ENCODE data around the gene TBC1D4. TPM values are rescaled to one million over a fixed set of nuclear protein-coding genes. Genes with fewer than 3 reads are reported as not detected.

TBC1D4 gene
- total and polyA plus RNA-seq, 10 of the 15 experiments (the other 5 are each of a cell fraction or from before 2014, with no cell fraction given), result 11.0 to 38.6 (median 25.5) TPM

DNA sequence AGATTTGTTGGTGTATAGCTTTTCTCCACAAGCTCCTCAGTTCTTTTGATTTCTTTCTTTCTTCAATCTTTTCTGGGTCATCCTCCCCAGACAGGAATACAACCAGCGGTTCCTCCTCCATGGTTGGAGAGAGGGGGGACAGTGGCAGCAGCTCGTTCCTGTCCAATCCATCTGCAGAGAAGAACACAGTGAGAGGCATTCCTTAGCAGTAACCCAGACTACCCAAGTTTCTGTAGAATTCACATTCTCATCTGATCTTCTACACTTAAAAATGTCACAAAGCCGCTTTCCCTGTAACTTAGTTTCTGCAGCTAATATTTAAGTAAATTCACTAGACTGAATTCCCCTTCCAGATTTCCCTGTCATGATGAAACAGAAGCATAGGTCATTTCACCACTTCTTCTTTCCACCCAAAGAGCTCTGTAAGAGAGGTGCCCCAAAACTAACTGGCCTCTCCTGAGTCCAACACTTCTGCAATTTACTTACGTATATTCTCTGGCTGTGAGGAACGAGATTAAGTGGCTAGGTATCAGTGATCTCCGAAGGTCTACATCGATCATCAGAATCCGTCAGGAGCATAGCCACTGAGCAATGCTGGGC is 171.9 kb downstream of the TBC1D4 start (continued):
- TF ChIP-seq CHD2 (IDR thresholded peaks at IDR 0.05; ENCODE audit: borderline replicate concordance, low read depth, low read length), result no peak
- TF ChIP-seq CBFB (IDR thresholded peaks at IDR 0.05; ENCODE audit: low read depth), result no peak
- TF ChIP-seq, protein P1, sequence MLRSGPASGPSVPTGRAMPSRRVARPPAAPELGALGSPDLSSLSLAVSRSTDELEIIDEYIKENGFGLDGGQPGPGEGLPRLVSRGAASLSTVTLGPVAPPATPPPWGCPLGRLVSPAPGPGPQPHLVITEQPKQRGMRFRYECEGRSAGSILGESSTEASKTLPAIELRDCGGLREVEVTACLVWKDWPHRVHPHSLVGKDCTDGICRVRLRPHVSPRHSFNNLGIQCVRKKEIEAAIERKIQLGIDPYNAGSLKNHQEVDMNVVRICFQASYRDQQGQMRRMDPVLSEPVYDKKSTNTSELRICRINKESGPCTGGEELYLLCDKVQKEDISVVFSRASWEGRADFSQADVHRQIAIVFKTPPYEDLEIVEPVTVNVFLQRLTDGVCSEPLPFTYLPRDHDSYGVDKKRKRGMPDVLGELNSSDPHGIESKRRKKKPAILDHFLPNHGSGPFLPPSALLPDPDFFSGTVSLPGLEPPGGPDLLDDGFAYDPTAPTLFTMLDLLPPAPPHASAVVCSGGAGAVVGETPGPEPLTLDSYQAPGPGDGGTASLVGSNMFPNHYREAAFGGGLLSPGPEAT (IDR thresholded peaks at IDR 0.05; ENCODE audit: low read depth), result no peak
- TF ChIP-seq PAX8 (IDR thresholded peaks at IDR 0.05), result no peak
- TF ChIP-seq GABPA (IDR thresholded peaks at IDR 0.05; ENCODE audit: low read depth), result no peak
- TF ChIP-seq JUNB (IDR thresholded peaks at IDR 0.05), result peak; percentile 62
- TF ChIP-seq, protein P2, sequence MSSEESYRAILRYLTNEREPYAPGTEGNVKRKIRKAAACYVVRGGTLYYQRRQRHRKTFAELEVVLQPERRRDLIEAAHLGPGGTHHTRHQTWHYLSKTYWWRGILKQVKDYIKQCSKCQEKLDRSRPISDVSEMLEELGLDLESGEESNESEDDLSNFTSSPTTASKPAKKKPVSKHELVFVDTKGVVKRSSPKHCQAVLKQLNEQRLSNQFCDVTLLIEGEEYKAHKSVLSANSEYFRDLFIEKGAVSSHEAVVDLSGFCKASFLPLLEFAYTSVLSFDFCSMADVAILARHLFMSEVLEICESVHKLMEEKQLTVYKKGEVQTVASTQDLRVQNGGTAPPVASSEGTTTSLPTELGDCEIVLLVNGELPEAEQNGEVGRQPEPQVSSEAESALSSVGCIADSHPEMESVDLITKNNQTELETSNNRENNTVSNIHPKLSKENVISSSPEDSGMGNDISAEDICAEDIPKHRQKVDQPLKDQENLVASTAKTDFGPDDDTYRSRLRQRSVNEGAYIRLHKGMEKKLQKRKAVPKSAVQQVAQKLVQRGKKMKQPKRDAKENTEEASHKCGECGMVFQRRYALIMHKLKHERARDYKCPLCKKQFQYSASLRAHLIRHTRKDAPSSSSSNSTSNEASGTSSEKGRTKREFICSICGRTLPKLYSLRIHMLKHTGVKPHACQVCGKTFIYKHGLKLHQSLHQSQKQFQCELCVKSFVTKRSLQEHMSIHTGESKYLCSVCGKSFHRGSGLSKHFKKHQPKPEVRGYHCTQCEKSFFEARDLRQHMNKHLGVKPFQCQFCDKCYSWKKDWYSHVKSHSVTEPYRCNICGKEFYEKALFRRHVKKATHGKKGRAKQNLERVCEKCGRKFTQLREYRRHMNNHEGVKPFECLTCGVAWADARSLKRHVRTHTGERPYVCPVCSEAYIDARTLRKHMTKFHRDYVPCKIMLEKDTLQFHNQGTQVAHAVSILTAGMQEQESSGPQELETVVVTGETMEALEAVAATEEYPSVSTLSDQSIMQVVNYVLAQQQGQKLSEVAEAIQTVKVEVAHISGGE (CRISPR knock-in tag; IDR thresholded peaks at IDR 0.05), result no peak
- TF ChIP-seq ATF7 (IDR thresholded peaks at IDR 0.05; ENCODE audit: low read depth), result no peak
- peak; percentile 36; the same call in 1 of the 2 replicates for TF ChIP-seq EED (IDR thresholded peaks at IDR 0.05; ENCODE audit: low read depth)
- peak; percentile 19; the same call in 1 of the 2 replicates for TF ChIP-seq NFIC (IDR thresholded peaks at IDR 0.05; ENCODE audit: low read depth, low read length)
- TF ChIP-seq, protein P3, sequence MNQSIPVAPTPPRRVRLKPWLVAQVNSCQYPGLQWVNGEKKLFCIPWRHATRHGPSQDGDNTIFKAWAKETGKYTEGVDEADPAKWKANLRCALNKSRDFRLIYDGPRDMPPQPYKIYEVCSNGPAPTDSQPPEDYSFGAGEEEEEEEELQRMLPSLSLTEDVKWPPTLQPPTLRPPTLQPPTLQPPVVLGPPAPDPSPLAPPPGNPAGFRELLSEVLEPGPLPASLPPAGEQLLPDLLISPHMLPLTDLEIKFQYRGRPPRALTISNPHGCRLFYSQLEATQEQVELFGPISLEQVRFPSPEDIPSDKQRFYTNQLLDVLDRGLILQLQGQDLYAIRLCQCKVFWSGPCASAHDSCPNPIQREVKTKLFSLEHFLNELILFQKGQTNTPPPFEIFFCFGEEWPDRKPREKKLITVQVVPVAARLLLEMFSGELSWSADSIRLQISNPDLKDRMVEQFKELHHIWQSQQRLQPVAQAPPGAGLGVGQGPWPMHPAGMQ (IDR thresholded peaks at IDR 0.05; ENCODE audit: borderline replicate concordance), result no peak
- 0 out of 2 replicates have a peak, but pooled peaks have one; percentile 18 for TF ChIP-seq IKZF1 (conservative IDR thresholded peaks at IDR 0.05)
- no peak for TF ChIP-seq IRF4 (IDR thresholded peaks at IDR 0.05; ENCODE audit: low read depth, low read length)
- TF ChIP-seq RUNX3 (IDR thresholded peaks at IDR 0.05; ENCODE audit: low read length), result peak; percentile 44; the same call in 1 of the 2 replicates
- no peak for TF ChIP-seq KDM1A (IDR thresholded peaks at IDR 0.05; ENCODE audit: borderline replicate concordance)
- TF ChIP-seq, protein P4, sequence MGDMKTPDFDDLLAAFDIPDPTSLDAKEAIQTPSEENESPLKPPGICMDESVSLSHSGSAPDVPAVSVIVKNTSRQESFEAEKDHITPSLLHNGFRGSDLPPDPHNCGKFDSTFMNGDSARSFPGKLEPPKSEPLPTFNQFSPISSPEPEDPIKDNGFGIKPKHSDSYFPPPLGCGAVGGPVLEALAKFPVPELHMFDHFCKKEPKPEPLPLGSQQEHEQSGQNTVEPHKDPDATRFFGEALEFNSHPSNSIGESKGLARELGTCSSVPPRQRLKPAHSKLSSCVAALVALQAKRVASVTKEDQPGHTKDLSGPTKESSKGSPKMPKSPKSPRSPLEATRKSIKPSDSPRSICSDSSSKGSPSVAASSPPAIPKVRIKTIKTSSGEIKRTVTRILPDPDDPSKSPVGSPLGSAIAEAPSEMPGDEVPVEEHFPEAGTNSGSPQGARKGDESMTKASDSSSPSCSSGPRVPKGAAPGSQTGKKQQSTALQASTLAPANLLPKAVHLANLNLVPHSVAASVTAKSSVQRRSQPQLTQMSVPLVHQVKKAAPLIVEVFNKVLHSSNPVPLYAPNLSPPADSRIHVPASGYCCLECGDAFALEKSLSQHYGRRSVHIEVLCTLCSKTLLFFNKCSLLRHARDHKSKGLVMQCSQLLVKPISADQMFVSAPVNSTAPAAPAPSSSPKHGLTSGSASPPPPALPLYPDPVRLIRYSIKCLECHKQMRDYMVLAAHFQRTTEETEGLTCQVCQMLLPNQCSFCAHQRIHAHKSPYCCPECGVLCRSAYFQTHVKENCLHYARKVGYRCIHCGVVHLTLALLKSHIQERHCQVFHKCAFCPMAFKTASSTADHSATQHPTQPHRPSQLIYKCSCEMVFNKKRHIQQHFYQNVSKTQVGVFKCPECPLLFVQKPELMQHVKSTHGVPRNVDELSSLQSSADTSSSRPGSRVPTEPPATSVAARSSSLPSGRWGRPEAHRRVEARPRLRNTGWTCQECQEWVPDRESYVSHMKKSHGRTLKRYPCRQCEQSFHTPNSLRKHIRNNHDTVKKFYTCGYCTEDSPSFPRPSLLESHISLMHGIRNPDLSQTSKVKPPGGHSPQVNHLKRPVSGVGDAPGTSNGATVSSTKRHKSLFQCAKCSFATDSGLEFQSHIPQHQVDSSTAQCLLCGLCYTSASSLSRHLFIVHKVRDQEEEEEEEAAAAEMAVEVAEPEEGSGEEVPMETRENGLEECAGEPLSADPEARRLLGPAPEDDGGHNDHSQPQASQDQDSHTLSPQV (IDR thresholded peaks at IDR 0.05), result no peak
- TF ChIP-seq CREM (IDR thresholded peaks at IDR 0.05; ENCODE audit: low read depth), result peak; percentile 24; the same call in 1 of the 2 replicates
- no peak for TF ChIP-seq STAT1 (conservative IDR thresholded peaks at IDR 0.05)
- TF ChIP-seq MXI1 (IDR thresholded peaks at IDR 0.05; ENCODE audit: low read depth, low read length), result no peak
- no peak for TF ChIP-seq TARDBP (IDR thresholded peaks at IDR 0.05; ENCODE audit: borderline replicate concordance)

Data from GM12878 (cell line).